Hematopoietic multipotent progenitor cell treated with erythropoietin and hydrocortisone succinate and interleukin-3 and kit ligand, for 6 days (in vitro differentiated cells): ENCODE data around the gene SIK1.
"Not testable (repeated sequence)": the region's sequence is repeated elsewhere in the genome, so short reads cannot be mapped to it uniquely, and the experiment has no call there.

Source experiments
- DNase-seq: peaks from one replicate; pipeline ENCODE4 v3.0.0-alpha.2; 2015

SIK1 gene

GRCh38 chr21:43426404-43427241, at the start of gene SIK1:
SIK1 (minus strand) TSS chr21:43427131; CDS start chr21:43426178, 953 bp downstream.
- DNase-seq = not testable (repeated sequence)

- DNase-seq = not testable (repeated sequence)
Observed at GRCh38 chr21:43471597-43472242, 44.8 kb upstream of the SIK1 start.

GRCh38 chr21:43469719-43470458, 43.0 kb upstream of the SIK1 start:
- not testable (repeated sequence) for DNase-seq

GRCh38 chr21:43467785-43468184, 40.9 kb upstream of the SIK1 start:
- no peak for DNase-seq

GRCh38 chr21:43465159-43465558, 38.2 kb upstream of the SIK1 start:
- DNase-seq = not testable (repeated sequence)

GRCh38 chr21:43463498-43464261, 36.7 kb upstream of the SIK1 start:
- not testable (repeated sequence) for DNase-seq

GRCh38 chr21:43462932-43463331, 36.0 kb upstream of the SIK1 start:
- DNase-seq = not testable (repeated sequence)

GRCh38 chr21:43460475-43460874, 33.5 kb upstream of the SIK1 start:
- not testable (repeated sequence) for DNase-seq

GRCh38 chr21:43458995-43459394, 32.1 kb upstream of the SIK1 start:
- not testable (repeated sequence) for DNase-seq

- DNase-seq = not testable (repeated sequence)
Observed at GRCh38 chr21:43456616-43457314, 29.8 kb upstream of the SIK1 start.

- not testable (repeated sequence) for DNase-seq
Observed at GRCh38 chr21:43455717-43456116, 28.8 kb upstream of the SIK1 start.

- DNase-seq = not testable (repeated sequence)
Observed at GRCh38 chr21:43454176-43454575, 27.2 kb upstream of the SIK1 start.

GRCh38 chr21:43451850-43452249, 24.9 kb upstream of the SIK1 start:
- not testable (repeated sequence) for DNase-seq

GRCh38 chr21:43450287-43450686, 23.4 kb upstream of the SIK1 start:
- not testable (repeated sequence) for DNase-seq

GRCh38 chr21:43447353-43447977, 20.5 kb upstream of the SIK1 start:
- DNase-seq = not testable (repeated sequence)

GRCh38 chr21:43446277-43446932, 19.5 kb upstream of the SIK1 start:
- not testable (repeated sequence) for DNase-seq

GRCh38 chr21:43444524-43444923, 17.6 kb upstream of the SIK1 start:
- DNase-seq = not testable (repeated sequence)

- DNase-seq = not testable (repeated sequence)
Observed at GRCh38 chr21:43442571-43442970, 15.6 kb upstream of the SIK1 start.

- not testable (repeated sequence) for DNase-seq
Observed at GRCh38 chr21:43440835-43441727, 14.2 kb upstream of the SIK1 start.
